HG03097 (cell line): ENCODE measurements around the gene ZNF830.
A peak's percentile ranks its signal among the peaks of the same experiment; 100 is the strongest.
"Not testable (repeated sequence)": the region's sequence is repeated elsewhere in the genome, so short reads cannot be mapped to it uniquely, and the experiment has no call there.

Experiments used
- ATAC-seq: cut with Tn5 transposase; IDR thresholded peaks from one replicate; pipeline ENCODE4 v1.9.1; 2021; ENCODE audit not compliant: unreplicated experiment, low FRiP score

ZNF830 gene

GRCh38 chr17:34961093-34961911 lies at the start of gene ZNF830, which contains the start of gene CCT6B:
TSS of gene ZNF830 (plus strand) at chr17:34961540. CDS start at chr17:34961567, 27 bp downstream.
TSS of gene CCT6B (minus strand) at chr17:34961460. CDS start at chr17:34961393, 67 bp downstream.
- ATAC-seq, result peak; percentile 83

GRCh38 chr17:34913001-34913400 lies 48.3 kb upstream of the ZNF830 start:
- no peak for ATAC-seq

- no peak for ATAC-seq
These were observed 45.2 kb upstream of the ZNF830 start for GRCh38 chr17:34916120-34916519.

- no peak for ATAC-seq
These were observed 44.0 kb upstream of the ZNF830 start for GRCh38 chr17:34917381-34917780.

GRCh38 chr17:34920676-34921075 lies 40.7 kb upstream of the ZNF830 start:
- no peak for ATAC-seq

GRCh38 chr17:34926661-34927060 lies 34.7 kb upstream of the ZNF830 start:
- no peak for ATAC-seq

GRCh38 chr17:34930283-34930682 lies 31.1 kb upstream of the ZNF830 start:
- ATAC-seq, result no peak

GRCh38 chr17:34950780-34951179 lies 10.6 kb upstream of the ZNF830 start:
- ATAC-seq, result not testable (repeated sequence)

- no peak for ATAC-seq
These were observed 2.9 kb upstream of the ZNF830 start for GRCh38 chr17:34958438-34958837.

- no peak for ATAC-seq
These were observed 12.8 kb downstream of the ZNF830 start for GRCh38 chr17:34974179-34974578.

GRCh38 chr17:34974794-34975785 lies 13.8 kb downstream of the ZNF830 start:
- ATAC-seq, result no peak

GRCh38 chr17:34979153-34979552 lies 17.8 kb downstream of the ZNF830 start:
- no peak for ATAC-seq

- no peak for ATAC-seq
These were observed 18.5 kb downstream of the ZNF830 start for GRCh38 chr17:34979650-34980352.

- peak; percentile 74 for ATAC-seq
These were observed 19.0 kb downstream of the ZNF830 start, which contains the start of gene LIG3 for GRCh38 chr17:34980353-34980680. TSS of gene LIG3 (plus strand) at chr17:34980512. CDS start at chr17:34983006, 2,494 bp downstream.

GRCh38 chr17:34980681-34981537 lies 19.6 kb downstream of the ZNF830 start:
- peak; percentile 79 for ATAC-seq

- no peak for ATAC-seq
These were observed 20.4 kb downstream of the ZNF830 start for GRCh38 chr17:34981538-34982241.

GRCh38 chr17:34987232-34987631 lies 25.9 kb downstream of the ZNF830 start:
- ATAC-seq, result no peak

GRCh38 chr17:34988644-34989043 lies 27.3 kb downstream of the ZNF830 start:
- no peak for ATAC-seq

GRCh38 chr17:34989473-34989872 lies 28.1 kb downstream of the ZNF830 start:
- no peak for ATAC-seq
